Astrocyte of the spinal cord (primary cell): ENCODE data around the gene ZFAND3.
A peak's percentile ranks its signal among the peaks of the same experiment; 100 is the strongest.

ENCODE experiments used
- DNase-seq: peaks from one replicate; pipeline ENCODE4 v3.0.0; 2011; ENCODE audit warnings: low read depth, low spot score
- H3K4me3 ChIP-seq: 2 replicates; pipeline ENCODE4 v1.5.1; 2011; ENCODE audit warnings: low read depth, mild to moderate bottlenecking, low read length, moderate library complexity
- CTCF ChIP-seq: IDR thresholded peaks from 2 replicates; pipeline ENCODE4 v1.5.1; 2012; ENCODE audit warnings: low read depth, mild to moderate bottlenecking, low read length, inconsistent platforms
- in situ Hi-C: cut with HindIII; loops from 2 replicates; pipeline ENCODE4 v1.10.0; 2017; ENCODE audit warnings: low sequenced_read_pairs

ZFAND3 gene

GRCh38 chr6:38032797-38033196 lies 213.3 kb downstream of the ZFAND3 start:
- no peak for TF ChIP-seq CTCF
- no peak overlapping the region for H3K4me3 ChIP-seq
- in situ Hi-C loops, result no loop called here
- no peak for DNase-seq

GRCh38 chr6:38033442-38033982 lies 214.0 kb downstream of the ZFAND3 start:
- DNase-seq, result no peak
- H3K4me3 ChIP-seq, result no peak overlapping the region
- no peak for TF ChIP-seq CTCF
- in situ Hi-C loops, result no loop called here

- TF ChIP-seq CTCF, result peak; percentile 75
- peak; percentile 67 for DNase-seq
- no peak overlapping the region for H3K4me3 ChIP-seq
- in situ Hi-C loops, result no loop called here
Measured at GRCh38 chr6:38034274-38034914, 214.9 kb downstream of the ZFAND3 start.

- no peak for DNase-seq
- no peak for TF ChIP-seq CTCF
- in situ Hi-C loops, result no loop called here
- H3K4me3 ChIP-seq, result no peak overlapping the region
Measured at GRCh38 chr6:38035478-38035877, 216.0 kb downstream of the ZFAND3 start.

GRCh38 chr6:38039502-38039901 lies 220.0 kb downstream of the ZFAND3 start:
- DNase-seq, result no peak
- TF ChIP-seq CTCF, result no peak
- in situ Hi-C loops, result no loop called here
- no peak overlapping the region for H3K4me3 ChIP-seq

GRCh38 chr6:38040254-38040653 lies 220.7 kb downstream of the ZFAND3 start:
- no peak for DNase-seq
- H3K4me3 ChIP-seq, result no peak overlapping the region
- in situ Hi-C loops, result no loop called here

More at GRCh38 chr6:38040254-38040653, 220.7 kb downstream of the ZFAND3 start:
- TF ChIP-seq CTCF, result no peak
